ENCODE data around the gene HNF1B.

Gene HNF1B

DNA sequence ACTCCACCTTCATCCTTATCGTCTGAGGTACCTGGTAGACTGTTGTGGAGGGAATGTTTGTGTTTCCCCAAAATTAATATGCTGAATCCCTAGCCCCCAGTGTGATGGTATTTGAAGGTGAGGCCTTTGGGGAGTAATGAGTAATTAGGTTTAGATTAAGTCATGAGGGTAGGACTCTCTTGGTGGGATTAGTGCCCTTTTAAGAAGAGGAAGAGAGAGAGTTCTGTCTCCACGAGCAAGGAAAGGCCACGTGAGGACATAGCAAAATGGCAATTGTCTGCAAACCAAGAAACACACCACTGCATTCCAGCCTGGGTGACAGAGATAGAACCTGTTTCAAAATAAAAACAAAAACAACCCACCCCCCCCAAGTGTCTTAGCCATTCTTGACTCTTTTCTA, 80.6 kb downstream of the HNF1B start:
- DNase-seq: no peak

- DNase-seq: no peak
These were observed 82.5 kb downstream of the HNF1B start for GRCh38 chr17:37662353-37662752.

DNA sequence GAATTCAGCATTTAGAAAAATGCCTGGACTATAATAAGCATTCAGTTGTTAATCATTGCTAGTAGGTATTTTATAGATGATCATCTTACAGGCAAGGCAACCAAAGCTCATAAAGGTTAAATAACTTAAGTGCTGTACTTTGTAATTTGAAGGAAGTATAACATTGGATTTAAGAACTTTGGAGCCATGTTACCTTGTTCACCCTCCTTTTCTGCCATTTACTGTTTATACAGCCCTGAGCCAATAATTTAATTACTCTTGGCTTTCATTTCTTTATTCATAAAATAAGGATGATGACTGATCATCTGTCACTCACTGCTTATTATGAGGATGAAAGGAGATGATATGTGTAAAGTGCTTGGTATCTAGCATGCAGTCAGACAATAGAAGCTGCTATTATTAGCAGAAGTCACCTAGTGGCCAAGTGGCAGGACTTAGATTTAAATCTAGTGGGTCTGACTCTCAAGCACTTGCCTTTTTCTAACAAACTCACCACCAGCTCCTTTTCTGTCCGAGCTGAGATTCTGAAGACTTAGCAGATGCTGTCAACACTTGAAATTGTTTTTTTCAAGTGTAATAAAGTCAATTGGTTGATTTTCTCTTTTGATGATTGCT, 83.4 kb downstream of the HNF1B start:
- no peak for DNase-seq

DNA sequence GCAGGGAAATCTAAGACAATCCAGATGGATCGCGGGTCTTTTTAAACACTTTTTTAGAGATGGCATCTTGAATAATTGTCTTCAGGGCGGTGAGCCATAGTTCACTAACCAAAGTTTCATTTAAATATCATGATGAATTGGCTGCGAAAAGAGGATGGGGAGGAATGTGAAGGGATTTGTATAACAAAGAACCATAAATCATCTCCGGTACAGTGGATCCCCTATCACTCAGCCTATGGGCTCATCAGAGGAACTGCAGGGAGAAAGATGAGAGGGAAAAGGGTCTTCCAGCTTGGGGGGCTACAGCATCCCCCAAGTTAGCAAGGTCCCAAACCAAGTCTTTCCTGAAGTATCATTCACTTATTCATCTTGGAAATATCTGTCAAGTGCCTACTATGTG, 84.9 kb downstream of the HNF1B start:
- no peak for DNase-seq

- DNase-seq: no peak
These were observed 87.7 kb downstream of the HNF1B start for GRCh38 chr17:37657202-37657601.

DNA sequence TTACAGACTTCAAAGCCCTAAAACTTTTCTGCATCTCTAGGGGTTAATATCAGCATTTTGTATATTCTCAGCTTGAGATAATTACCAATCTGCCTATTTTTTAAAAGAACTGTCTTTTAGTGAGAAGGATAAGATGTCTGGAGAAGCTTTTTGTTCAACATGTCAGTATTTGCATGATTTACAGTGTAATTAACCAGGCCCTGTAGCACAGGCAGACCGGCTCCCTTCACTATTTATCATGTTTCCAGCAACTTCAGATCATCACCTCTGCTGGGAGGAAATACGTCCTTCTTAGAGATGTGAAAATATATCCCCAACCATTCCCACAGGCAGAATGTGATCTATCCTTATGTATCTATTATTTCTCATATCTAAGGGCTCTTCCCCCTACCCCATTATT, 93.0 kb downstream of the HNF1B start:
- no peak for DNase-seq

DNA sequence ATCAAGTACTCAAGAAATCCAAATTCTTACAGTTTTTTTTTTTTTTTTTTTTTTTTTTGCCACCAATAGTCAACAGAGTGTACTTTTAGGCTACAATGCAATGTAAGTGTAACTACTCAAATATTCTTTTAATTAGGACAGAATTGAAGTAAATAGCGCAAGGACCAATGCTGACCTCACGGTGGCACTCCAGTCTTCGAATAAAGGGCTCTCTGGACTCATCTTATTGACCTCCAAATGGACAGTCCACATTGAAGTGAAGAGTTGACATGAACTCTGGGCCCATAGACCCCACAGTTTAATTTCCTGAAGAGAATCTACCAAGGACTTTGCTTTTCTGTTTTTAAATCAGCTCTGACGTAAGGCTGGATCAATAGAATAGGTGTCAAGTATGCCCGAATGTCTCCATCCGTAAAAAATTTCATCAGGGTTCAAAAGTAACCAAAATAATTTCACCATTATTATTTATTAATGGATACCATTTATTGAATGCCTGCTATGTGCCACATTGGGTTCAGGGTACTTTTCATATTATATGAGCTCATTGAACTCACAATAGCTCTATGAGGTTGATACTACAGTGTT, 94.3 kb downstream of the HNF1B start:
- no peak for DNase-seq

- DNase-seq: no peak
These were observed 96.3 kb downstream of the HNF1B start for GRCh38 chr17:37648555-37648954.

DNA sequence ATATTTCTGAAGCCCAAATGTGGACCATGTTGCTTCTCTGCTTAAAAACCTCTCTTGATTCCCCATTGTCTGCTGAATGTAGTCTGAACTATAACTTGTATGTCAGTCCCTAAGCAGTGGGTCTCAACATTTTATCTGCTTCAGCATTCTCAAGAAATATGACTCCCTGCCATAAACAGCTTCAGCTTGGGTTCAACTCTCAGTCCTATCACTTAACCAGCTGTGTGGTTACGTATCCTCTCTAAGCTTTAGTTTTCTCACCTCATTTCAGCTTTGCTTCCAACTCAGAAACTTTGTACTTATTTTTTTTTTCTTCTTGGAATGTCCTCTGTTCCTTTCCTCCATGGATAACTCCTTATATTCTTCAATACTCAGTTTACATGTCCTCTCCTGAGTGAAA, 97.0 kb downstream of the HNF1B start:
- DNase-seq: no peak

DNA sequence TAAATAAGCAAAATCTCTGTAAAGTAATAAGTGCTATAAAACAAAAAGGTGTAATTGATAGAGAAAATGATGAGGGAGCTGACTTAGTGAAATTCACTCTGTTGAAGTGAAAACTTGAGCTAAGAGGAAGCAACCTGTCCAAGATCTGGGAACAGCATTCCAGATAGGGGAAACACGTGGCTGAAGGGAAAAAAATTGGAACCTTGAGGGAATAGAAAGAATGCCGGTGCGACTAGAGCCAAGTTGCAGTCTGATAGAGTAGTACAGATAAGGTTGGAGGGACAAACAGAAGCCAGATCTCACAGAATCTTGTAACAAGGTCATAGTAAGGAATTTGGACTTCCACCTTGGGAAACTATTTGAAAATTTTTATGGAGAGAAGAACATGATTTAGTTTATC, 101.0 kb downstream of the HNF1B start:
- no peak for DNase-seq

DNA sequence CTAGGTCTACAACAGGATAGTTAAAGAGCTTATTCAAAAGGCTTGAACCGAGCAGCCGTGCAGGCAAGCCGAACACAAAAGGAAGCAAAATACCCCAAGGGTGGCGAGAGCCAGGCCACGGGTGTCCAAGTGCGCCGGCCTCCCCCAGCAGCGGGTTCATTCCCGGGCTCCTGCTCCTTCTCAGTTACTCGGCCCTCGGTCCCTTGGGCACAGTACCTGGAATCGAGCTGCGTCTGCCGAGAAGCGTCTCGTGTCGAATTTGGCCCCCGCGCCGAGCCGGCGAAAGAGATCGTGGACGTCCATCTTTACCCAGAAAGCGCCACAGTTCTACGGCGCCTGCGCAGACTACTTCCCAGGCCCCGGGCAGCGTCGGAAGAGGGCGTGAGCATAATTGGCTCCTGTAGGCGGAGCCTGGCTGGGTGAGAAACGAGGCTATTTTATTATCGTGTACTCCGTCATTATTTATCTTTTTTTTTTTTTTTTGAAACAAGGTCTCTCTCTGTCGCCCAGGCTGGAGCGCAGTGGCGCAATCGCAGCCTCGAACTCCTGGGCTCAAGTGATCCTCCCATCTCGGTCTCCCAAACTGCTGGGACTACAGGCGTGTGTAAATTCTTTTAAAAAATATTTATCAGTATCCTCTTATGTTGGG, 101.6 kb downstream of the HNF1B start, which contains the start of gene DDX52:
DDX52 (minus strand) TSS at position 329 of the 649 bp plus-strand sequence; CDS start at position 303, 26 bp downstream.
- peak; percentile 74 for DNase-seq

DNA sequence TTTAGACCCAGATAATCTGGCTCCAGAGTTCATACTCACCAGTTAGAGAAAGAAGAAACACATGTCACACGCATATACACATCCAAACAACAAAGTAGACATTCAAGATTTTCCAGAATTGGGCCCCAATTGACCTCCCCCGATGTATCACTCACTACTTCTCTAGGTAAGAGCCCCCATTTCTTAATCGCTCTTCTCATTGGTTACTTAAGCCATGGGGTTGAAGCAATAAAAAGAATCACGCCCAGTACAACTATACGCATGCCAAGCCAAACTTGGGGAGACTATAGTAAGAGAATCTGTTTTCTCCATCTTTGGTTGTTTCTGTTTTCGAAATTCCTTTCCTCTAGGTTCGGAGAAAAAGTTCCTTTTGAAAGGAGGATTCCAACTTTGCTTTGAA, 102.2 kb downstream of the HNF1B start:
- DNase-seq: no peak

- DNase-seq: no peak
These were observed 104.8 kb downstream of the HNF1B start for GRCh38 chr17:37640015-37640414.

GRCh38 chr17:37637956-37638355, 106.9 kb downstream of the HNF1B start:
- DNase-seq: no peak

Data from NCI-H187 treated with DMSO at 0.1 percent for 48 hours (cell line).